Activated T-helper 2 cell treated with anti-CD3 and anti-CD28 coated beads, Interferon-gamma antibody, Interleukin-2, Interleukin-4, amounts not matched to agents 10 μg/mL and 5 μg/mL and 100 μg/mL, durations not matched to agents 14 hours and 24 hours and 36 hours (primary cell): ENCODE data around the gene CMC1. TPM values are rescaled to one million over a fixed set of nuclear protein-coding genes. Genes with fewer than 3 reads are reported as not detected.
A peak's percentile ranks its signal among the peaks of the same experiment; 100 is the strongest.

Source experiments
- DNase-seq: peaks from one replicate; pipeline ENCODE4 v3.0.0; 2021; ENCODE audit warnings: low spot score
- H3K27ac Mint-ChIP-seq: one replicate; pipeline ENCODE4 v1.8.0; 2021; ENCODE audit warnings: mixed read lengths
- H3K27me3 Mint-ChIP-seq: one replicate; pipeline ENCODE4 v1.8.0; 2021; ENCODE audit warnings: low read depth, mixed read lengths
- H3K36me3 Mint-ChIP-seq: one replicate; pipeline ENCODE4 v1.8.0; 2021; ENCODE audit warnings: low read depth, mixed read lengths
- H3K4me1 Mint-ChIP-seq: one replicate; pipeline ENCODE4 v1.8.0; 2021; ENCODE audit warnings: low read depth, mixed read lengths
- H3K4me3 Mint-ChIP-seq: one replicate; pipeline ENCODE4 v1.8.0; 2021; ENCODE audit warnings: low read depth, mild to moderate bottlenecking, moderate library complexity, mixed read lengths
- H3K9me3 Mint-ChIP-seq: one replicate; pipeline ENCODE4 v1.8.0; 2021; ENCODE audit warnings: mixed read lengths
- intact Hi-C: fragments of 100-400 bp; cut with micrococcal nuclease; formaldehyde crosslinking; loops from one replicate; pipeline ENCODE4 v1.15.1; 2023
- total RNA-seq: library from RNA; stranded (reverse); gene quantifications from 2 replicates; pipeline ENCODE4 v1.2.3, GENCODE V29; 2022

Gene CMC1
- total RNA-seq, 1 donor from 2014 or later: 23.5 TPM

- Mint-ChIP-seq H3K9me3 (no peaks in the 10 kb centered on the region), H3K4me1 (peaks cover 32% of the 10 kb centered on the region), H3K36me3 (peaks cover 60% of the 10 kb centered on the region), H3K4me3 (no peak overlapping the region), H3K27me3 (no peaks in the 10 kb centered on the region), H3K27ac (no peak overlapping the region)
- intact Hi-C loops: loop anchor here (10.0 kb wide), 2 partner anchors 686 to 1186 kb away; no protein-coding TSS in a partner anchor
- no peak for DNase-seq
Observed at GRCh38 chr3:28320981-28321380, 79.6 kb downstream of the CMC1 start.

- no peaks in the 10 kb centered on the region for H3K9me3 Mint-ChIP-seq
- H3K27ac Mint-ChIP-seq: no peak overlapping the region
- H3K4me1 Mint-ChIP-seq: peaks cover 43% of the 10 kb centered on the region
- no peak overlapping the region for H3K4me3 Mint-ChIP-seq
- DNase-seq: no peak
- H3K27me3 Mint-ChIP-seq: no peaks in the 10 kb centered on the region
- intact Hi-C loops: loop anchor here (10.0 kb wide), 2 partner anchors 688 to 1188 kb away; no protein-coding TSS in a partner anchor
- peaks cover 60% of the 10 kb centered on the region for H3K36me3 Mint-ChIP-seq
Observed at GRCh38 chr3:28322464-28322863, 81.0 kb downstream of the CMC1 start.

GRCh38 chr3:28326458-28326926 lies 85.1 kb downstream of the CMC1 start:
- H3K36me3 Mint-ChIP-seq: peaks cover 45% of the 10 kb centered on the region

GRCh38 chr3:28328188-28329151 lies 87.1 kb downstream of the CMC1 start:
- Mint-ChIP-seq H3K4me3 (no peak overlapping the region), H3K4me1 (peaks cover 34% of the 10 kb centered on the region), H3K27ac (no peak overlapping the region), H3K27me3 (no peaks in the 10 kb centered on the region), H3K9me3 (no peaks in the 10 kb centered on the region), H3K36me3 (peaks cover 39% of the 10 kb centered on the region)
- intact Hi-C loops: loop anchor here (1.0 to 10.0 kb wide), 6 partner anchors 11 to 1194 kb away; partner anchors contain the start of gene EOMES
- no peak for DNase-seq

More at GRCh38 chr3:28326458-28326926, 85.1 kb downstream of the CMC1 start:
- peaks cover 36% of the 10 kb centered on the region for H3K4me1 Mint-ChIP-seq
- H3K27me3 Mint-ChIP-seq: no peaks in the 10 kb centered on the region
- H3K4me3 Mint-ChIP-seq: no peak overlapping the region
- peak overlapping the region; percentile 69 for H3K27ac Mint-ChIP-seq
- DNase-seq: peak; percentile 43
- intact Hi-C loops: loop anchor here (1.0 to 10.0 kb wide), 11 partner anchors 22 to 1192 kb away; partner anchors contain the start of genes AZI2, CMC1 and ZCWPW2
- H3K9me3 Mint-ChIP-seq: no peaks in the 10 kb centered on the region

- H3K36me3 Mint-ChIP-seq: peaks cover 59% of the 10 kb centered on the region
- no peak for DNase-seq
- H3K27me3 Mint-ChIP-seq: no peaks in the 10 kb centered on the region
- H3K4me3 Mint-ChIP-seq: no peak overlapping the region
- peaks cover 10% of the 10 kb centered on the region for H3K4me1 Mint-ChIP-seq
- no peak overlapping the region for H3K27ac Mint-ChIP-seq
- intact Hi-C loops: no loop called here
- no peaks in the 10 kb centered on the region for H3K9me3 Mint-ChIP-seq
Observed at GRCh38 chr3:28334552-28334951, 93.1 kb downstream of the CMC1 start.

GRCh38 chr3:28335246-28335645 lies 93.8 kb downstream of the CMC1 start:
- Mint-ChIP-seq H3K27ac (no peak overlapping the region), H3K4me1 (peaks cover 10% of the 10 kb centered on the region), H3K4me3 (no peak overlapping the region), H3K9me3 (no peaks in the 10 kb centered on the region), H3K27me3 (no peaks in the 10 kb centered on the region), H3K36me3 (peaks cover 66% of the 10 kb centered on the region)
- DNase-seq: no peak
- intact Hi-C loops: no loop called here

GRCh38 chr3:28337230-28337629 lies 95.8 kb downstream of the CMC1 start:
- Mint-ChIP-seq H3K27ac (no peak overlapping the region), H3K4me3 (no peak overlapping the region), H3K9me3 (no peaks in the 10 kb centered on the region), H3K27me3 (no peaks in the 10 kb centered on the region), H3K4me1 (peaks cover 16% of the 10 kb centered on the region), H3K36me3 (peaks cover 53% of the 10 kb centered on the region)
- no peak for DNase-seq
- intact Hi-C loops: no loop called here

GRCh38 chr3:28343144-28343543 lies 101.7 kb downstream of the CMC1 start:
- Mint-ChIP-seq H3K9me3 (no peaks in the 10 kb centered on the region), H3K4me3 (no peak overlapping the region), H3K36me3 (peaks cover 35% of the 10 kb centered on the region), H3K27ac (no peak overlapping the region), H3K4me1 (peaks cover 45% of the 10 kb centered on the region), H3K27me3 (no peaks in the 10 kb centered on the region)
- intact Hi-C loops: loop anchor here (10.0 kb wide), 2 partner anchors 842 to 988 kb away; no protein-coding TSS in a partner anchor
- no peak for DNase-seq

GRCh38 chr3:28345690-28346089 lies 104.3 kb downstream of the CMC1 start:
- Mint-ChIP-seq H3K27ac (no peak overlapping the region), H3K4me3 (no peak overlapping the region), H3K4me1 (peaks cover 56% of the 10 kb centered on the region), H3K36me3 (peaks cover 30% of the 10 kb centered on the region), H3K9me3 (no peaks in the 10 kb centered on the region), H3K27me3 (no peaks in the 10 kb centered on the region)
- intact Hi-C loops: loop anchor here (5.0 to 10.0 kb wide), 5 partner anchors 497 to 991 kb away; partner anchors contain the start of gene RBMS3
- DNase-seq: no peak

- peaks cover 8% of the 10 kb centered on the region for H3K9me3 Mint-ChIP-seq
Observed at GRCh38 chr3:28347374-28348264, 106.2 kb downstream of the CMC1 start.

GRCh38 chr3:28348265-28348628 lies 106.8 kb downstream of the CMC1 start:
- DNase-seq: no peak
- Mint-ChIP-seq H3K36me3 (peaks cover 47% of the 10 kb centered on the region), H3K4me1 (peaks cover 50% of the 10 kb centered on the region), H3K9me3 (peaks cover 8% of the 10 kb centered on the region), H3K27me3 (no peaks in the 10 kb centered on the region), H3K27ac (peak overlapping the region; percentile 98), H3K4me3 (peak overlapping the region; percentile 94)
- intact Hi-C loops: loop anchor here (1.0 to 10.0 kb wide), 10 partner anchors 22 to 993 kb away; partner anchors contain the start of genes RBMS3 and SLC4A7

More at GRCh38 chr3:28347374-28348264, 106.2 kb downstream of the CMC1 start:
- Mint-ChIP-seq H3K36me3 (peaks cover 45% of the 10 kb centered on the region), H3K27me3 (no peaks in the 10 kb centered on the region), H3K27ac (peak overlapping the region; percentile 98), H3K4me1 (peaks cover 56% of the 10 kb centered on the region), H3K4me3 (peak overlapping the region; percentile 94)
- intact Hi-C loops: loop anchor here (1.0 to 10.0 kb wide), 10 partner anchors 21 to 993 kb away; partner anchors contain the start of genes RBMS3 and SLC4A7
- peak; percentile 8 for DNase-seq
